ENCODE measurements around the gene GNG12.

Gene GNG12

DNA sequence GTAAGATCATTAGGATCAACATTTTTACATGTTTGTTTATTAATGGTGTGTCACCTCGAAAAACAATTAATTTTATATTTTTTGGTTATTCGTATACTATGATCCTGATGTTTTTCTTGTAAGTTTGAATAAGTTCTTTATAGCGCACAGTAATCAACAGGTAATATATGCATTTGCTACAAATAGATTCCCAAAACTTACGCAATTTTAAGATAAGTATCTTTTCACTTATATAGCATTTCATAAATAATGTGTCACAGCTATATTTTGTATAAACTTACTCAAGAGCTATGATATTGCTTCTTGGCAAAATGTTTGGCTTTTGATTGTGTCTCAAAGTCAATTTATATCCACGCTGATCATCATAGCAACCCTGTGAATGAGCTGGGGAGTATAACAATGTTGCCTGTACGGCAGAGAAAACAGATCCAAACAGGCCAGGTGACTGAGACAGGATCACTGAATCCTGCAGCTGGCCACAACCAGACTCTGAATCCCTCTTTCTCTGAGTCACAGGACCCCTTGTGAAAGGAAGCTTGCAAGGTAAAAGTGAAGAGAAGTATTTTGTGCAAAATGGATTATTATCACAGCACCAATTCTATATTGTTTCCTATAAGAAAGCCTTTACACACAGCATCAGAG lies 48.6 kb downstream of the GNG12 start:
- DNase-seq (ENCODE audit: insufficient read length, low spot score): no peak
- TF ChIP-seq TAF1 (IDR thresholded peaks at IDR 0.05; ENCODE audit: low read depth, low read length) (no peak), POU2F2 (IDR thresholded peaks at IDR 0.05; ENCODE audit: low read depth, low read length) (no peak), SPI1 (IDR thresholded peaks at IDR 0.05; ENCODE audit: low read depth, low read length) (no peak), PAX5 (IDR thresholded peaks at IDR 0.05; ENCODE audit: insufficient read depth, low read length, severe bottlenecking) (no peak), POLR2A (IDR thresholded peaks at IDR 0.05; ENCODE audit: low read depth, low read length) (no peak), POLR2AphosphoS5 (IDR thresholded peaks at IDR 0.05; ENCODE audit: low read depth, low read length) (no peak)
- no peak for FAIRE-seq

- TF ChIP-seq POLR2A (IDR thresholded peaks at IDR 0.05; ENCODE audit: low read depth, low read length): no peak
- no peak for TF ChIP-seq TAF1 (IDR thresholded peaks at IDR 0.05; ENCODE audit: low read depth, low read length)
- no peak for TF ChIP-seq SPI1 (IDR thresholded peaks at IDR 0.05; ENCODE audit: low read depth, low read length)
- TF ChIP-seq POU2F2 (IDR thresholded peaks at IDR 0.05; ENCODE audit: low read depth, low read length): no peak
- DNase-seq (ENCODE audit: insufficient read length, low spot score) (no peak), FAIRE-seq (no peak)
These were observed 52.6 kb downstream of the GNG12 start for GRCh38 chr1:67780637-67781036.

DNA sequence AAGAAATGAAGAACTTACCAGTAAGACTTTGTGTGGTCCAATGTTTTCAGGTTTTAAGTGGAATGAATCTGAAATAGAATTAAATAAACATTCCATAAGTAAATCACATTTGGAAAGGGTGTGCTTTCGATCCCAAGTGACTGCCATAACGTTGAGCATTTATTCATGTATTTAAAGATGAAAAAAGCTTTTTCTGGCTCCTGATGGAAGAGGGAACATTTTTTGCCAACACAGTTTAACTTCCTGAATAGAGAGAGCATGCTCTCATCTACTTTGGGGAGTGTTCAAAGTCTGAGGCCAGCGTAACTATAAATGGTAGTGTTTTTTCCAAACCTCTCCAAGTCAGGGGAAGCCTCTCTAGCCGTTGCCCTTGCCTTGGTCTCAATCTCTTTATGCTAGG lies 55.8 kb downstream of the GNG12 start:
- TF ChIP-seq SPI1 (IDR thresholded peaks at IDR 0.05; ENCODE audit: low read depth, low read length): no peak
- no peak for TF ChIP-seq POLR2A (IDR thresholded peaks at IDR 0.05; ENCODE audit: low read depth, low read length)
- no peak for TF ChIP-seq POU2F2 (IDR thresholded peaks at IDR 0.05; ENCODE audit: low read depth, low read length)
- no peak for TF ChIP-seq POLR2AphosphoS5 (IDR thresholded peaks at IDR 0.05; ENCODE audit: low read depth, low read length)
- no peak for TF ChIP-seq TAF1 (IDR thresholded peaks at IDR 0.05; ENCODE audit: low read depth, low read length)
- TF ChIP-seq PAX5 (IDR thresholded peaks at IDR 0.05; ENCODE audit: insufficient read depth, low read length, severe bottlenecking): no peak
- no peak for DNase-seq (ENCODE audit: insufficient read length, low spot score)
- no peak for FAIRE-seq

DNA sequence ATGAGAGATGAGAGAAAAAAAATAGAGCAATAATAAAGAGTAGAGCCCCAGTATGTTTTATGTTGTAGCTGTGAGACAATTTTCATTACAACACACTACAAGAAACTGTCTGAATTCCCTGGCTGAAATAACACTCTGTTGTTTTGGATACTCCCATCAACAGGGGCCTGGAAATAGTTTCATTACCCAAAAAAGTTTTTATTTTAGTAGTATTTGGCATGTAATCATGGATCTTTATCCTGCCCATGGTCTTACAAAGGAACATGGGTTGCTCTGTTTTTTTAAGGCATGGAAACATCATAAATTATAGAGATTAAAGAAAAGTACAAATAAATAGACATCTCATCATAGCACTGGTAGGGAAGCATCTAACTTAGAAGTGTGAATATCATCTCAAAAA lies 56.3 kb downstream of the GNG12 start:
- no peak for DNase-seq (ENCODE audit: insufficient read length, low spot score)
- FAIRE-seq: no peak
- TF ChIP-seq POLR2AphosphoS5 (IDR thresholded peaks at IDR 0.05; ENCODE audit: low read depth, low read length) (no peak), PAX5 (IDR thresholded peaks at IDR 0.05; ENCODE audit: insufficient read depth, low read length, severe bottlenecking) (no peak), SPI1 (IDR thresholded peaks at IDR 0.05; ENCODE audit: low read depth, low read length) (no peak), TAF1 (IDR thresholded peaks at IDR 0.05; ENCODE audit: low read depth, low read length) (no peak), POU2F2 (IDR thresholded peaks at IDR 0.05; ENCODE audit: low read depth, low read length) (no peak), POLR2A (IDR thresholded peaks at IDR 0.05; ENCODE audit: low read depth, low read length) (no peak)

DNA sequence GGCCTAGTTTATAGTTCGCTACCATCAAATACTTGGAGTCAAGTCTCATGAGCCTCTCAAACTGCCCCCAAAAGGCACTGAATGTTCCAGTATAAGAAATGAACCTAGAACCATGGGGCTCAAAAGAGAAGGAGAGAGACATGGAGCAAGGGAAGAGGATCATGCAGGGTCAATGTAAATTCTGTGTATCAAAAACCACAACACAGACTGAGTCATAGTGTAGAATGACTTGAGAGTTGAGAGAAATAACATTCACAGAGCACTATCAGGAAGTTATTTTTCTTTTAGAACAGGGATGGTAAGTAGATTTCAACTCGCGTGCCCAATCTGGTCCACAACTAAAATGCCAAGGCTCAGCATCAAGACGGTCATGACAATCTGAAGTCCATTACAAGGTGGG lies 59.8 kb downstream of the GNG12 start:
- DNase-seq (ENCODE audit: insufficient read length, low spot score) (no peak), FAIRE-seq (no peak)
- TF ChIP-seq TAF1 (IDR thresholded peaks at IDR 0.05; ENCODE audit: low read depth, low read length) (no peak), POLR2AphosphoS5 (IDR thresholded peaks at IDR 0.05; ENCODE audit: low read depth, low read length) (no peak), POLR2A (IDR thresholded peaks at IDR 0.05; ENCODE audit: low read depth, low read length) (no peak), PAX5 (IDR thresholded peaks at IDR 0.05; ENCODE audit: insufficient read depth, low read length, severe bottlenecking) (no peak), SPI1 (IDR thresholded peaks at IDR 0.05; ENCODE audit: low read depth, low read length) (no peak), POU2F2 (IDR thresholded peaks at IDR 0.05; ENCODE audit: low read depth, low read length) (no peak)

DNA sequence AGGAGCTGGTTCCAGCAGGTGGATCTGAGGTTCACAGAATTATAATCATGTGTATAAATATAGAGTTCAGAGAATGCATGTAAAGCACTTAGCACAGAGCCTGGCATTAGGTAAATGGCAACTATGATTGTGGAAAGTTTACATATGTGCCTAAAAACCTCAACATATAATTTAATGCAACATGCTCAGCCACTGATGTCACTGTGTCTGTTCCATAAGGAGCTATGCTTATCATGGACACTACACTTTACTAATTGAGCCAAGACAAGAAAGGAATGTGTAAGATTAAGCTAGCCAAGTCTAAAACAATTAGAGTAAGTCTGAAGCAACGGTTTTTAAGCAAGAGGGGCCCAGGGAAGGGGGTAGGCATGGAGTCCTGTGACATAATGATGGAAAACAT lies 61.5 kb downstream of the GNG12 start:
- DNase-seq (ENCODE audit: insufficient read length, low spot score) (no peak), FAIRE-seq (no peak)
- no peak for TF ChIP-seq PAX5 (IDR thresholded peaks at IDR 0.05; ENCODE audit: insufficient read depth, low read length, severe bottlenecking)
- no peak for TF ChIP-seq POLR2A (IDR thresholded peaks at IDR 0.05; ENCODE audit: low read depth, low read length)
- no peak for TF ChIP-seq SPI1 (IDR thresholded peaks at IDR 0.05; ENCODE audit: low read depth, low read length)
- no peak for TF ChIP-seq POLR2AphosphoS5 (IDR thresholded peaks at IDR 0.05; ENCODE audit: low read depth, low read length)
- TF ChIP-seq TAF1 (IDR thresholded peaks at IDR 0.05; ENCODE audit: low read depth, low read length): no peak
- no peak for TF ChIP-seq POU2F2 (IDR thresholded peaks at IDR 0.05; ENCODE audit: low read depth, low read length)

DNA sequence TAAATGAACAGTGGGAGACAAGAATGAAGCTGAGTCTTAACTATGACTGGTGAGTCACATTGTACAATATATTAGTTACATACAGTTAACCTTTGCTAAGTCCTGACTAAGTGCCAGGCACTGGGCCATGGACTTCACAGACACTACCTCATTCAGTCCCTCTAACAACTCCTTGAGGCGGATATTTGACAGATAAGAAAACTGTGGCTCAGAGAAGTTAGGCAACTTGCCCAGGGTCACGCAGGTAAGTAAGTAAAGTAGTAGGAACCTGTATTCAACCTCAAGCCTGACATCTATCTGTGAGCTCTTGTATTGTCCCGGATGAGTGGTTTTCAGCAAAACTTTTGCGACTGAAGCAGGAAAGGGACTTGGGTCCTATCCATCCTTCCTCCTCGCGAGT lies 62.1 kb downstream of the GNG12 start:
- DNase-seq (ENCODE audit: insufficient read length, low spot score): no peak
- FAIRE-seq: no peak
- no peak for TF ChIP-seq PAX5 (IDR thresholded peaks at IDR 0.05; ENCODE audit: insufficient read depth, low read length, severe bottlenecking)
- TF ChIP-seq TAF1 (IDR thresholded peaks at IDR 0.05; ENCODE audit: low read depth, low read length): no peak
- no peak for TF ChIP-seq POLR2A (IDR thresholded peaks at IDR 0.05; ENCODE audit: low read depth, low read length)
- no peak for TF ChIP-seq SPI1 (IDR thresholded peaks at IDR 0.05; ENCODE audit: low read depth, low read length)
- no peak for TF ChIP-seq POU2F2 (IDR thresholded peaks at IDR 0.05; ENCODE audit: low read depth, low read length)
- no peak for TF ChIP-seq POLR2AphosphoS5 (IDR thresholded peaks at IDR 0.05; ENCODE audit: low read depth, low read length)

GRCh38 chr1:67769633-67770256 lies 63.5 kb downstream of the GNG12 start:
- DNase-seq (ENCODE audit: insufficient read length, low spot score) (no peak), FAIRE-seq (no peak)
- no peak for TF ChIP-seq POLR2AphosphoS5 (IDR thresholded peaks at IDR 0.05; ENCODE audit: low read depth, low read length)
- TF ChIP-seq SPI1 (IDR thresholded peaks at IDR 0.05; ENCODE audit: low read depth, low read length): peak; percentile 7; the same call in 1 of the 2 replicates
- TF ChIP-seq TAF1 (IDR thresholded peaks at IDR 0.05; ENCODE audit: low read depth, low read length): no peak
- no peak for TF ChIP-seq PAX5 (IDR thresholded peaks at IDR 0.05; ENCODE audit: insufficient read depth, low read length, severe bottlenecking)
- no peak for TF ChIP-seq POLR2A (IDR thresholded peaks at IDR 0.05; ENCODE audit: low read depth, low read length)
- TF ChIP-seq POU2F2 (IDR thresholded peaks at IDR 0.05; ENCODE audit: low read depth, low read length): no peak

DNA sequence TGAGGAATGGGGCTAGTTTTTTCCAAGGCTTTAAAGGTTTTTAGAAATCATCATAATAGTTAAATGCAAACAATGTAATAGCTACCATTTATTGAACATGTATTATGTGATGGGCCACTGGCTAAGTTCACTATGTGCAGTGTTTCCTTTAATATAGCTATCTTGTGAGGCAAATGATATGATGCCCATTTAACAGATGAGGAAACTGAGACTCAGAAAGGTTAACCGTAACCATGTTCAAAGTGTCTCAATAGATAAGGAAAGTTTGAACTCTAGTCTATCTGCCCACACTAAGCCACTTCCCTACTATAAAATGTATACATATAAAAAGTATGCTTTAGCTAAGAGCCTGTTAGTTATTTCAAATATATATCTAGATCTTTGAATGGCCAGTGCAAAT lies 64.8 kb downstream of the GNG12 start:
- TF ChIP-seq SPI1 (IDR thresholded peaks at IDR 0.05; ENCODE audit: low read depth, low read length) (no peak), POLR2A (IDR thresholded peaks at IDR 0.05; ENCODE audit: low read depth, low read length) (no peak), POLR2AphosphoS5 (IDR thresholded peaks at IDR 0.05; ENCODE audit: low read depth, low read length) (no peak), PAX5 (IDR thresholded peaks at IDR 0.05; ENCODE audit: insufficient read depth, low read length, severe bottlenecking) (no peak), POU2F2 (IDR thresholded peaks at IDR 0.05; ENCODE audit: low read depth, low read length) (no peak), TAF1 (IDR thresholded peaks at IDR 0.05; ENCODE audit: low read depth, low read length) (no peak)
- FAIRE-seq (no peak), DNase-seq (ENCODE audit: insufficient read length, low spot score) (no peak)

Data from GM12891 (cell line).